NOMO-1 treated with dmso at 0.1 percent for 144 hours (cell line): ENCODE measurements around the gene TNIK.

Experiments used
- DNase-seq: peaks from one replicate; lab custom pipeline; 2025; ENCODE audit not compliant: unreplicated experiment; lab: John Stamatoyannopoulos, UW

Gene TNIK

GRCh38 chr3:171018156-171018935, 441.9 kb downstream of the TNIK start:
- no peak for DNase-seq

GRCh38 chr3:171013822-171014748, 446.1 kb downstream of the TNIK start:
- DNase-seq: no peak

- no peak for DNase-seq
Measured at GRCh38 chr3:171011873-171012336, 448.3 kb downstream of the TNIK start.
